Activated CD4-positive, alpha-beta T cell treated with anti-CD3 and anti-CD28 coated beads, Interleukin-2, amount 50 U/mL, for 48 hours (primary cell): ENCODE data around the gene PADI4.
A peak's percentile ranks its signal among the peaks of the same experiment; 100 is the strongest.
"Not testable (repeated sequence)": the region's sequence is repeated elsewhere in the genome, so short reads cannot be mapped to it uniquely, and the experiment has no call there.

Source experiments
- DNase-seq, 2 experiments: peaks; one replicate each; pipeline ENCODE4 v3.0.0-alpha.2; 2020

The PADI4 gene

DNA sequence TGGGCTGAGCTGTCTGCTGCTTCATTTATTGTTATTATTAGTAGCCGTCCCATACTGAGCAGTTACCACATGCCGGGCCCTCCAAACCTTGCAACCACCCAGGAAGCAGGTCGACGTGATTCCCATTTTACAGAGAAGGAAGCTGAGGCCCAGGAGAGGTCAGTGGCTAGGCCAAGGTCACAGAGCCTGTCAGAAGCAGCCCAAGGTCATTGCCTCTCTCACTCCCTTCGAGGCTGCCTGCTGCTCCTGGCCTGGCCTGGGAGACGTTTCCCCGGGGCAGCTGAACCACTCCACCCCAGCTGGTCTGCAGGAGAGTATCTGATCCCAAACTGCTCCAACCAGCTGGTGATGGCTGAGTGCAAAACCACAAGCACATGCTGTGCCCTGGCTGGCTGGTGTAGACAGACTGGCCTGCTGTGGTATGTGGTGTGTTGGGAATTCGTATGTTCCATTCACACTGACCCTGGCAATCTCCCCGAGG, 6.5 kb downstream of the PADI4 start:
- no peak for DNase-seq

DNA sequence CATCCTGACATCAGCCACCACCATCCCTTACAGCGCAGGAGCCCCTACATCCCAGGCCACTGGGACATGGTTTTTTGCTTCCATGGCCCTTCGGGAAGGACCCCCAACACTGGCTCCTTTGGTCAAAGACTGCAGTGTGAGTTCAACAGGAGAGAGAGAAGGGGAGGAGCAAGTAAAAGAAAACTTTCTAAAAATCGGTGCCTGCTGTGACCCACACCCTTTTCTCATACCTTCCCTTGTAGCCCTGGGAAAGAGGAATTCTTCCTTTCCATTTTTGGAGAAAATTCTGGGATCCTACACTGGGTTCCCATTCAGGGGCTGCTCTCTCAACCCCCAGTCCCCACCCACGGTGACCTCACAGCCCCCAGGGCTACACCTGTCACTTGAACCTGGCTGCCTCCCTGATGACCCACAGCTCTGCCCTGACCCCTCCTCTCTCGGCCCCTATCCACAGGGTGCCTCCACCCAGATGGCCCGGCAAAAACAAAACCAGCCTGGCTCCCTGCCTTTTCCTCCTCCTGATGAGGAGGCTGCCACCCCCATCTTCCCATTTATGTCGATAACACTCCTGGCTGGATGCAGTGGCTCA, 7.6 kb downstream of the PADI4 start:
- DNase-seq = no peak

DNA sequence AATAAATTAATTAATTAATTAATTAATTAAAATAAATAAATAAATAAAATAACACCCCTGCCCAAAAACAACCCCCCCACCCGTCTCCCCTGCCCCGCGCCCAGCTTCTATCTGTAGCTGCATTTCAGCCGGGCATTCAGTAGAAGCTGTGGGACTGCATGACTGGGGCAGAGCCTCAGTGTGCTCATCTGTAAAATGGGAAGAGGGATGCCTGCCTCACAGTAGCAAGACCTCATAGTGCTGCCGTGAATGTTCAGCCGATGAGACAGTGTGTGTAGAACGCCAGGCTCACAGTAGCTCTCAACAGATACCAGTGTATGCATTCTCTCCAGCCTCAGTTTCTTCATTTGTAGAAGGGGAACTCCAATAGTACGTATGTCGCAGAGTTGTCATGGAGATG, 8.7 kb downstream of the PADI4 start:
- no peak for DNase-seq

DNA sequence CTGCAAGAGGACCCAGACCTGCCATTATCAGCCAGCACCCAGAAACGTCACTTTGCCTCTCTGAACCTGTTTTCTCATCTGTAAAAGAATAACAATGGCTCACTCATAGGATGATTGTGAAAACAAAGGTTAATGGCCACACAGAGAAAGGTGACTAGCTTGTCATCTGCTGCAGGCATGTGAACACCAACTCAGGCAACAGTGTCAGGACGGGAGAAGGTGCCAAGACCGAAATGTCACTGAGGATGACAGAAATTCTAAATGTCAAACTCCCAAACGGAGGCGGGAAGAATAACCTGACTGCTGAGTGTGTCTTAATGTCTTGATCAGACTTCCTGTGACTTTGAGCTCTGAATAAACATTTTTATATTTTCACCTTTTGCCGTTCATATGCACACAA, 10.3 kb downstream of the PADI4 start:
- no peak for DNase-seq

DNA sequence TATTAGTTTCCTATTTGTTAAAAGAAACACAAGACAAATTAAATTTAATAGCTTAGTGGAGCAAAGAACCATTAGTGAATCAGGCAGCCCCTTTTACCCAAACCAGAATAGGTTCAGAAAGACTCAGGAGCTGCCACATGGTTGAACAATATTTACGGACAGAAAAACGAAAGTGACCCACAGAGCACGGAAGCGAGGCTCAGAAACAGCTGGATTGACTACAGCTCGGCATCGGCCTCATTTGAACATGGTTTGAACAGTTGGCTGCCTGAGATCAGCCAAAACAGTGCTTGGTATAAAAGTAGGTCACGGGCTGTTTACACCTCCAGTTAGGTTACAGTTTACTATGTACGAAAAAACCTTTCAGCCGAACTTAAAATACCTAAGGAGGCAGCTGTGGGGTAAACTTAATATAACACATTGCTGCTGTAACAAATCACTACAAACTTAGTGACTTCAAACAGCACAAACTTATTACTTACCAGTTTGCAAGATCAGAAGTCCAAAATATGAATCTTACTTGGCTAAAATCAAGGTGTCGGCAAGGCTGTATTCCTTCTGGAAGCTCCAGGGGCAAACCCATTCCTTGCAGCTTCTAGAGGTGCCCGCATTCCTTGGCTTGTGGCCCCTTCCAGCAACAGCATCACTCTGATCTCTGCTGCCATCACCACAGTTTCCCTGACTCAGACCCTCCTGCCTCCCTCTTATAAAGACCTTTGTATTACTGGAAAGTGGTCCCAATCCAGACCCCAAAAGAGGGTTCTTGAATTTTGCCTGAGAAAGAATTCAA, 11.8 kb downstream of the PADI4 start:
- no peak for DNase-seq

DNA sequence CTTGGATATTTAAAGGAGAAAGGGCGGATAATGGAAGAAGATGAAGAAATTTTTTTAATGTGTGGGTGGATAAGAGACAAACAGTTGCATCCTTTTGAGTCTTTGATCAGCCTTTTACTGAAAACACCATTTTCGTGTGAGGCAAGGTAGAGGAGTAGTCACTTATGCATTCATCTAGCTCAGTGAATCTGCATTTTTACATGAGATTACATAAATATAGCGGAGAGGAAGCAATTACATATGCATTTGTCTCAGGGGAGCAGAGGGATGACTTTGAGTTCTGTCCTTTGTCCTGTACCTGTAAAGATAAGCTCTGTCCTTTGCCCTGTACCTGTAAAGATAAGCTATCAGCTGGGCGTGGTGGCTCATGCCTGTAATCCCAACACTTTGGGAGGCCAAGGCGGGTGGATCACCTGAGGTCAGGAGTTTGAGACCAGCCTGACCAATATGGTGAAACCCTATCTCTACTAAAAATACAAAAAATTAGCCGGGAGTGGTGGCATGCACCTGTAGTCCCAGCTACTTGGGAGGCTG, 13.9 kb downstream of the PADI4 start:
- DNase-seq = not testable (repeated sequence)

DNA sequence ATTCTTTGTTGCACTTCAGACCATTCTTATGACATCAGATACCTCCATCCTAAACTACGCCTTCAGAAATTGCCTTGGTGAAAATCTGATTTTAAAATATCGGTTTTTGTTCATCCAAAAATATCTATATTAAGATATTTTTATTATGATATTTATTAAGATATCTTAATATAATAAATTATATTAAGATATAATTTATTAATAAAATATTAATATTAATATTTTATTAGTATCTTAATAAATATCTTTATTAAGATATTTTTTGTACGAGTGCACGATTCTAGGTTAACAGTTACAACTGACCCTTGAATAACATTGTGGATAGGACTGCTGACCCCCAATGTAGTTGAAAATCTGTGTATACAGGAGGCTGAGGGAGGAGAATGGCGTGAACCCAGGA, 20.9 kb downstream of the PADI4 start:
- DNase-seq = no peak

DNA sequence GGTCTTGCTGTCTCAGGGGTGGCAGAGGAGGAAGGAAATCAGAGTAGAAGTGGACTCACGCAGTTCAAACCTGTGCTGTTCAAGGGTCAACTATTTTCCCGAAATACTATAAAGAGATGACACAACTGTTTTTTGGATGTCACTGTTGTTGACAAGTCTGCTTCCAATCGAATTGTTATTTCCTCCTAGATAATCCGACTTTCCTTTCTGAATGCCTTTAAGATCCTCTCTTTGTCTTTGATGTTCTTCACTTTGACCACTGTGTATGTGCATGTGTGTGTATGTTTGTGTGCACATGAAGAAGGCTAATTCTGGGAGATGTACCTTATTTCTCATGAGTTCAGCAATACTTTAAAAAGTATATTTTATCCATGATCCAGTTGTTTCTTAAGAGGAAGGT, 21.6 kb downstream of the PADI4 start:
- no peak for DNase-seq

DNA sequence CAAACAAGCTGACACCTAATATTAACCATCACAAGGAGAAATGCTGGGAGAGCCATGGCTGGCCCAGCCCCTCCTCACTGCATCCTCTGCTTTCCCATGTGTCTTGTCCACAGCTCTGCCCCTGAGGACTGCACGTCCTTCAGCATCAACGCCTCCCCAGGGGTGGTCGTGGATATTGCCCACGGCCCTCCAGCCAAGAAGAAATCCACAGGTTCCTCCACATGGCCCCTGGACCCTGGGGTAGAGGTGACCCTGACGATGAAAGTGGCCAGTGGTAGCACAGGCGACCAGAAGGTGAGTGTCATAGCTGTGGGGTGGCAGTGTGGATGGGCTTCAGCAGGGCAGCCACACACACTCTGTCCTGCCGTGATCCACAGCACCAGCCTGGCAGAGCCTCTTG, 22.9 kb downstream of the PADI4 start:
- DNase-seq = no peak

DNA sequence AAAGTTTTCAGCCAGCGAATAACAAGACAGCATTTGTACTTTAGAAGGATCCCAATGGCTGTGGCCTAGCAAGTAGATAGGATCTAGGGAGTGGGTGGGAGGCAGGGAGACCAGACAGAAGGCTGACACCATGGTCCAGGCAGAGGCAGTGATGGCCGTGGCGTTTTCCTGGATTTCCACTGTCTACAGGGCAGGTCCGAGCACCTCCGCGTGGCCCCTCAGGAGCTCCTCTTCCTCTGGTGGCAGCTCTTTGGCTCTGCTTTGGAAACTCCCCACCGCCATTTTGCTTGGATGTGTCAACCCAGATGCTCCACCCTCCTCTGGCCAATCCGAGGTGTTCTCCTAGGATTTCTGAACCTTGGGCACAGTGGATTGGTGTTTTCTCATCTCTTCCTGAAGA, 25.1 kb downstream of the PADI4 start:
- DNase-seq = no peak

DNA sequence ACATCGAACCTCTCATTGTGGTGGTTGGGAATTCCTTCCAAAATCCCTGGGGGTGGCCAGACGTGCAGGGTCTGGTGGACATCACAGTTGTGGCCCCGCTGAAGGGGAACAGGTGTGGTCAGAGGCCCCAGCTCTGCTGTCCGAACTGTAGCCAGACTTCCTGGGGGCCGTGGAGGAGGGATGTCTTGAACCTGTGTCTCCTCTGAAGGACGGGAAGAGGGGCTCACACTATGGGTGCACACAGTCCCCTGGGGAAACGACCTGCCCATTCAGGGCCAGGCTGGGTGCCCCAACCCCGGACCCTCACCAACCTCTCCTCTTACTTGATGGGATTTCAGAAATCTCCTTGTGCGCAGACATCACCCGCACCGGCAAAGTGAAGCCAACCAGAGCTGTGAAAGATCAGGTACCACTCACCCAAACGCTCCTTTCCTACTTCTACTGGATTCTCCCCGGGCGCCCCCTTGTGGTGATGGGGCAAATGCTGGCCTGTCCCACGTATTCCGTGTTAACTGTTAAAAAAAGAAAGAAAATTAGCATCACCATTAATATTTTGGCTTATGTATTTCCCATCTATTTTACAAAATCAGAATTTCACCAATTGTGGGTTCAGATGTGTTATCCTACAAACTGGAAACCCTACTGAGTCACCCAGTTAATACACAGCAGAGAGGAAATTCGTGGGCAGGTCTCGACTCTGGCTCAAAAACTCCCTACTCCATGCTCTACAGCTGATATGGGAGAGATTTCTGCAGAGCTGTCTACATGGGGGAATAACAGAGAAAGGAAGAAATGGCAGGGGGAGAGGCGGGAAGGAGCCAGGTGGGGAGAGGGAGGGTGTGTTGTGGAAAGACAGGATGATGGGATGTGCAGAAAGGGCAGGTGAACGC, 28.1 kb downstream of the PADI4 start:
- peak; percentile 78 for DNase-seq

DNA sequence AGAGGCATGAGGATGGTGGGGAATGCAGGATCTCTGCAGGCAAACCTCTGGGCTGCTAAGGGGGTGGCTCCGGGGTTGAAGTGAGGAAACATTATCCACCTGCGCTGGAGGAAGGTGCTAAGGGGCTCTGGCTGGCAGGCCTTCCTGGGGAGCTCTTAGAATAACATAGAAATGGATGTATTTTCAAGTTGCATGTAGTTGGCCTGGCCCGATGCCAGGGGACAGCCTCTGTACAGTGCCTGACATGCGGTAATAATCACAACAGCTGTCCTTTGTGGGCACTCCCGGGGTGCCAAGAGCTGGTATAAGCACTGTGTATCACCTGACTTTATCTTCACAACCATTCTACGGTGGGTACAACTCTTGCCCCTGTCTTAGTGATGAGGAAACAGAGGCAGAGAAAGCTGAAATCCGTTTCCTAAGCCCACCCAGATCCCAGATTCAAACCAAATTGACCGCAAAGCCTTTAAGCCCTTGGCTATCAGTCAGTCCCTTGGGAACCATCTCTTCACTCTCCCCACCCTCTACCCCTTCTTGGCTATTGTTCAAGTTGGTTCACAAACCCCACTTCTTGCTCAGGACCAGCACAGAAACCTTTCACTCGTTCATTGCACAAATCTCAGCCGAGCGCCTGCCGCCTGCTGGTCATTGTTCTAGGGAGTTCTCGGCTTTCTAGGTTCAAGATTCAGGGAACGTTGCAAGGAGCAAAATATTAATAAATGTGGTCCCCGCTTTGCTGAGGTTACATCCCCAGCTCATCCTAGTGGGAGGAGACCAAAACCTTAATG, 30.9 kb downstream of the PADI4 start:
- DNase-seq = no peak

DNA sequence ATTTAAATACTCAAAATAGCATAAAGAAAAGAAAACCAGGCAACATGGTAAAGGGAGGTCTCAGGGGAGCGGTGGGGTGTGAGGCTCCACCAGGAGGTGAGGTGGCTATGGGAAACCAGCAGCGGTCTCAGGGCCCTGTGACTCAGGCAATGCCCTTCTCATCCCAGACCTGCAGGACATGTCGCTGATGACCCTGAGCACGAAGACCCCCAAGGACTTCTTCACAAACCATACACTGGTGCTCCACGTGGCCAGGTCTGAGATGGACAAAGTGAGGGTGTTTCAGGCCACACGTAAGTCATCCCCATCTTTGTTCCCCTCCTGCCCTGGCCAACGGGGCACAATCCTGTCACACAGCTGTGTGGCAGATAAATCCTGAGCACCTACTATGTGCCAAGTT, 31.5 kb downstream of the PADI4 start:
- DNase-seq = no peak

DNA sequence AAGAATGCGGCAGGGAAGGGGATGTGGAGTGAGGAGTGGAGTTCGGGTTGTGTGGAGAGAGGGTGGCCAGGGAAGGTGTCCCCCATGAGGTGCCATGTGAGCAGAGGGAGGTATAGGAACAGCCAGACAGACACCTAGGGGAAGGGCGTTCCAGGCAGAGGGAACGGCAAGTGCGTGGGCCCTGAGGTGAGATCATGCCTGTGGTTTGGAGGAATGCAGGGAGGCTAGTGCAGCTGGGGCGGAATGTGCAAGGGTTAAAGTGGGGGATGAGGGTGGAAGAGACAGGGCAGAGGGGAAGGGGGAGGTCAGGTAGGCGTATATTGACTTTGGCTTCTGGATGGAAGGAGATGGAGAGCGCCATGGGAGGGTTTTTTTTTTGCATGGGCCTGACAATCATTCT, 32.4 kb downstream of the PADI4 start:
- no peak for DNase-seq

DNA sequence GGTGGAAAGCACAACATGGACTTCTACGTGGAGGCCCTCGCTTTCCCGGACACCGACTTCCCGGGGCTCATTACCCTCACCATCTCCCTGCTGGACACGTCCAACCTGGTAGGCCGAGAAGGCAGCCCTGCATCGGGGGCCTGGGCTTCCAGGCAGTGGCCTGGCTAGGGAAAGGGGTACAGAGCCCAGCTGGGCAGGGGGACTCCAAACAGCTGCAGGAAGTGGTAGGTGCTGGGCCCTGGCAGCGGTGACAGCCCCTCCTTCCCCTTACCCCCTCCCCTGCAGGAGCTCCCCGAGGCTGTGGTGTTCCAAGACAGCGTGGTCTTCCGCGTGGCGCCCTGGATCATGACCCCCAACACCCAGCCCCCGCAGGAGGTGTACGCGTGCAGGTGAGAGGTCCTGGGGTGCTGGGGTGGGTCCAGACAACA, 34.0 kb downstream of the PADI4 start:
- DNase-seq = no peak

DNA sequence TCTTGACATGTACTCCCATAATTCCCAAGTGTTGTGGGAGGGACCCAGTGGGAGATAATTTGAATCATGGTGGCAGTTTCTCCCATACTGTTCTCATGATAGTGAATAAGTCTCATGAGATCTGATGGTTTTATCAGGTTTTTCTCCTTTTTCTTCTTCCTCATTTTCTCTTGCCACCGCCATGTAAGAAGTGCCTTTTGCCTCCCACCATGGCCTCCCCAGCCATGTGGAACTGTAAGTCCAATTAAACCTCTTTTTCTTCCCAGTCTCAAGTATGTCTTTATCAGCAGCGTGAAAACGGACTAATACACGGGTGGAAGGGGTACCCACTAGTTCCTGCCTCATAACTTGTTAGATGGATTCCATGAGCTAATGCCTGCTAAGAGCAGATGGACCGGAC, 37.5 kb downstream of the PADI4 start:
- DNase-seq = not testable (repeated sequence)

DNA sequence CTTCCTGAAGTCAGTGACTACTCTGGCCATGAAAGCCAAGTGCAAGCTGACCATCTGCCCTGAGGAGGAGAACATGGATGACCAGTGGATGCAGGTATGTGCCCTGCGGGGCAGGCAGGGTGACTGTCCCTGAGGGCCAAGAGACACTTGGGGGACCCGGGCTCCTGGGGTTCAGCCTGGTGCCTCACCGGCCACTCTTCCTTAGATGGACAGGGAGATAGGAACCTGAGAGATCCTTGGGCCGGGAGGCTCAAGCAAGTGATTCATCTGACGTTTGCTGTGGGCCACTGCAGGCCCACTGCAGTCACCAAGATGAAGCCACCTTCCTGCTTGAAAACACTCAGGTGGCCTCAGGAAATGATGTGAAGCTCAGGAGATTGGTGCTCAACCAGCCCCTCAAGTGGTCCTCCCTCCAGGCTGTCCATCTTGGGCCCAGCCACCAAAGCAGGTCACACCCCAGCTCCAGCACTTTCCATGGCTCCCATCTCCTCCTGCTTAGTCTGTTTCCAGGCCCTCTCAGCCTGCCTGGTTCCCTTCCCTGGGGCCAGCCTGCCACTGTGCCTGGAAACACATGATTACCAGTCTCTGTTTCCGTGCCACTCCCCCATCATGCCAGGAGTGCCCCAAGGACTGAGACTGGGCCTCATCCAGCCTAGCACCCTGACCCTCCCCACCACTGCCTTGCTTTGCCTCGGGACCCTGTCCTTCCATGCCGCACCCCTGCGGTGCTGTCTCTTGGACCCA, 38.2 kb downstream of the PADI4 start:
- DNase-seq = no peak

DNA sequence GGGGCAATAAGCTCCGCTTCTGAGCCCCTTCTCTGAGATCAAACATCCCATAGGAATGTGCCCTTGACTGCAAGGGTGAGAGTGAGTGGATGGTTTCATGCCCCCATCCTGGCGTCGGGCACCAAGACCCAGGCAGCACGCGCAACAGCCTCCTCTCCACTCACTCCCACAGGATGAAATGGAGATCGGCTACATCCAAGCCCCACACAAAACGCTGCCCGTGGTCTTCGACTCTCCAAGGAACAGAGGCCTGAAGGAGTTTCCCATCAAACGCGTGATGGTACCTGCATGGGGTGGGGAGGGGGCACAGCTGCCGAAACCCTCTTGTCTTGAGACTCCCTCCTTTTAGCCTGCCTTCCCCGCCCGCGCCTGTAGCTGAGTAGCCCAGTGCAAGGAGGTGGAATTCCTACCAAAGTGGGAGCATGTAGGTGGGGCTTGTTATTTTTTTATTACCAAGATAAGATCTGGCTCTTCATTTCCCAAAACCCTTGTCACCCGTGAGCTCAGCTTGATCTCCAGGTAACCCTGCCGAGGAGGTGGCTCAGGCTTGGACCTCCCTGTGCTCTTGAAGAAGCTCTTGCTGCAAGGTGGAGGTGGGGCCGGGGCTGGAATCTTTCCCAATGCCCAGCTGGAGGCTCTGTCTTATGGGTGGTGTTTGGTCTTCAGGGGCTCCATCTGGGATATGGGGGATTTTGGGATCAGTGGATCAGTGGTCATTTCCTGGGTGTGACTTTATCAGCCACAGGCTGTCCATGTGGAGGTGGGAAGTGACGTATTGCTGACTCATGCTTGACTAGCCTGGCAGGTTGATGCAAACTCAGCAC, 40.0 kb downstream of the PADI4 start:
- DNase-seq = no peak

DNA sequence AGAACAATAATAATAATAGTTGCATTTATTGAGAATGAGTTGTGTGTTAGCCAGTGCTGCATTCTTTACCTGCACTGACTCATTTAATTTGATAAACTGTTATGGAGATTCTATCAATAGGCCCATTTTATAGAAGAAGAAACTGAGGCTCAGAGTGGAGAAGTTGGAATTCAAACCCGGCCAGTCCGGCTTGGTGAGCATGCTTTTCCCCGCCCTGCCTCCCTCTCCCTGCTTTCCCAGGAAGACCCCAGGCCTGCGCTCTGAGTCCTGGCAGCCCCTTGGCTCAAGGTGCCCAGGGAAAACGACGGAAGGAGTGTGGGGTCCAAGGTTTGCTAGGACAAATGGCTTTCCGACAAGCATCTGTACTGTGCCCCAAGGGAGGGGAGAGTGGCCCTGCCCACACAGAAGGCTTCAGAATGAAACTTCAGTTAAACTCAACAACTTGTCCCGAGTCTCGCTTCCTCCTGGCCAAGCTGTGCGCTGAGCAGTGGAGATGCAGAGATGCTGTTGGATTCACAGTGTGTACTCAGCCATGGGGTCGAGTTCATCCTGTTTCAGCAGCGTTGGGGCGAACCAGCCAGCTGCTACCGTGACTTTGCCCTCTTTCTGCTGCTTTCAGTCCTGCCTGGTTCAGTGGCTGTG, 40.7 kb downstream of the PADI4 start:
- DNase-seq = no peak

DNA sequence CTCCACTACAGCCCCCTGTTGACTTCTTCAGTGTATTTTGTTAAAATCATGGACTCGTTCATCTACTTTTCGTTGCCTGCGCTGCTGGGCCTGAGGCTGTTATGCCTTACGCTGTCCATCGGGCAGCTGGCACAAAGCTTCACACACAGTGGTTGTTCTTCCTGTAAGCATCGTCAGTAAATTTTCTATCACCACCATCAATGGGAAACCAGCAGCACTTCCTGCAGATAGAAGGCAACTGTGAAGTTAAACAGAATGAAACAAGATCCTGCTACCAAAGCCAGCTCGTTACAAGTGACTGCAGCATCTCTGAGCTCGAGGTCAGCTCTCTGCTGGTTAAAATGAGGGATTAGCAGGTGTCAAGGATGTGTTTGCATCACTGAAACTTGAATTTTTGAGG, 42.1 kb downstream of the PADI4 start:
- no peak for DNase-seq
